ENCODE data around the gene PITPNC1. TPM values are rescaled to one million over a fixed set of nuclear protein-coding genes. Genes with fewer than 3 reads are reported as not detected.

PITPNC1 gene
- total RNA-seq, 1 donor from 2014 or later: 12.4 TPM

DNA sequence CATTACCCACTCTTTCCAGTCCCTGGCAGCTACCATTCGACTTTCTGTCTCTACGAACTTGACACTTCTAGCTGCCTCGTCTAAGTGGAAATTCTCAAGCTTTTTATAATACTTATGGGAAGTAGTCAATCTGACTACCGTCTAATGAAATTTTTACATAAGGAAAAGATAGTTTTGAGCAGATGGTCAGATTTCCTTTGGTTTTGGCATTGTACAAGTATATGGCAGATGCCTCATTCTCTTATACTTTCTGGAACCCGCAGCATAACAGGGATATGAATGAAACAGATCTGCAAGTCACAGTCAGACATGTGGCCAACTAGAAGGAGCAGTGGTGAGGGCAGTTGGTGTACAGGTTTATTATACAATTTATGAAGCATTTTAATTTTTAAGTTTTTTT, 146.0 kb downstream of the PITPNC1 start:
- no peak for DNase-seq (ENCODE audit: low read depth)
- no peaks in the 10 kb centered on the region for H3K4me1 ChIP-seq (ENCODE audit: insufficient read depth, low read length)
- H3K4me2 ChIP-seq (ENCODE audit: low read length): no peak overlapping the region
- H3K9me3 ChIP-seq (ENCODE audit: insufficient read depth, low read depth, low read length): no peaks in the 10 kb centered on the region
- H3K27ac ChIP-seq (ENCODE audit: low read depth, low read length): no peak overlapping the region
- no peaks in the 10 kb centered on the region for H4K20me1 ChIP-seq (ENCODE audit: insufficient read depth, low read length)
- Mint-ChIP-seq H3K4me1 (ENCODE audit: low read depth, unreplicated experiment) (peaks cover 5% of the 10 kb centered on the region), H3K27me3 (ENCODE audit: low read depth, unreplicated experiment) (no peaks in the 10 kb centered on the region), H3K9me3 (ENCODE audit: unreplicated experiment) (no peaks in the 10 kb centered on the region), H3K4me3 (ENCODE audit: unreplicated experiment) (no peak overlapping the region), H3K36me3 (ENCODE audit: low read depth, unreplicated experiment) (no peaks in the 10 kb centered on the region), H3K27ac (ENCODE audit: unreplicated experiment) (no peak overlapping the region)
- no peaks in the 10 kb centered on the region for H3K79me2 ChIP-seq (ENCODE audit: insufficient read depth, low read length)
- TF ChIP-seq, protein P1, sequence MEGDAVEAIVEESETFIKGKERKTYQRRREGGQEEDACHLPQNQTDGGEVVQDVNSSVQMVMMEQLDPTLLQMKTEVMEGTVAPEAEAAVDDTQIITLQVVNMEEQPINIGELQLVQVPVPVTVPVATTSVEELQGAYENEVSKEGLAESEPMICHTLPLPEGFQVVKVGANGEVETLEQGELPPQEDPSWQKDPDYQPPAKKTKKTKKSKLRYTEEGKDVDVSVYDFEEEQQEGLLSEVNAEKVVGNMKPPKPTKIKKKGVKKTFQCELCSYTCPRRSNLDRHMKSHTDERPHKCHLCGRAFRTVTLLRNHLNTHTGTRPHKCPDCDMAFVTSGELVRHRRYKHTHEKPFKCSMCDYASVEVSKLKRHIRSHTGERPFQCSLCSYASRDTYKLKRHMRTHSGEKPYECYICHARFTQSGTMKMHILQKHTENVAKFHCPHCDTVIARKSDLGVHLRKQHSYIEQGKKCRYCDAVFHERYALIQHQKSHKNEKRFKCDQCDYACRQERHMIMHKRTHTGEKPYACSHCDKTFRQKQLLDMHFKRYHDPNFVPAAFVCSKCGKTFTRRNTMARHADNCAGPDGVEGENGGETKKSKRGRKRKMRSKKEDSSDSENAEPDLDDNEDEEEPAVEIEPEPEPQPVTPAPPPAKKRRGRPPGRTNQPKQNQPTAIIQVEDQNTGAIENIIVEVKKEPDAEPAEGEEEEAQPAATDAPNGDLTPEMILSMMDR (IDR thresholded peaks at IDR 0.05; ENCODE audit: insufficient read depth, low read depth, low read length): no peak
- no peak for TF ChIP-seq EZH2 (IDR thresholded peaks at IDR 0.05; ENCODE audit: insufficient read depth, low read length)
- no peak overlapping the region for H3K4me3 ChIP-seq (ENCODE audit: insufficient read depth, low read depth, low read length)
- no peaks in the 10 kb centered on the region for H3K27me3 ChIP-seq (ENCODE audit: insufficient read depth, low read length)
- FAIRE-seq: no peak
- no peaks in the 10 kb centered on the region for H3K36me3 ChIP-seq (ENCODE audit: insufficient read depth, low read length)
- no peak overlapping the region for H2AFZ ChIP-seq (ENCODE audit: low read depth, low read length)
- H3K9ac ChIP-seq (ENCODE audit: low read length): no peak overlapping the region

DNA sequence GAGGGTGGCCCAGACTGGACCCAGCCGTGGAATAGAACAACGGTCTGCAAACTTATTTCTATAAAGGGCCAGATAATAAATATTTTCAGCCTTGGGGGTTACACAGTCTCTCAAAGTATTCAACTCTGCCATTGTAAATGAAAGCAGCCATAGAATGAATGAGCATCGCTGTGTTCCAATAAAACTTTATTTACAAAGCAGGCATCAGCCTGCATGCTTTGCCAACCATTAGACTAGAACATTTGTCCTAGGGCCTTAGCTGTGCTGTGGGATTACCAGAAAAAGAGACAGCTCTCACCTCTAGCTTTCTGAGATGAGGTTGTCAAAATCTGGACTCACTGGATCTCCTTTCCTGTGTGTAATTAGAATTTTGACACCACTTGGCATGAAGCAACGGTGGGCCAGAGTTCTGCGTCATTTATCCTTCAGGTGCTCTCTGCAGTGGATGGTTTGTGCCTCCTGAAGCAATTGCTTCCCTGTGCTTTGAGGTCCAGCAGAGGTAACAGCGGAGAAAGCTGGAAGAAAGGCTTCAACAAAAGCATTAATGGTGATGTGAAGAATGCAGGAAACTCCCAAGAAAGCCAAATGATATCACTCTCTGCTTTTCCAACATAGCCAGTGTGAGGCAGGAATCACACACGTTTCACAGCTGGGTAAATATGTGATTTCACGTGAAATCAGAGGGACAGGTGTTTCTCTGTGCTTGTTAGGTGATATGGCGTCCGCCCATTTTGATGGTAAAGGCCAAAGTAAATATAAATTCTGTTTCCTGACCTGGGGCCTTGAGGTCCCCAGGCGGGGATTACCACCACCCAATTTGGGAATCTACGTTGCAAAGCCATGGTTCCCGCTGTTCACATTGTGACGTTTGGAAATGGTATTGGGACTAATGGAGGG, 148.4 kb downstream of the PITPNC1 start:
- H3K27ac Mint-ChIP-seq (ENCODE audit: unreplicated experiment): no peak overlapping the region
- no peak overlapping the region for H3K9ac ChIP-seq (ENCODE audit: low read length)
- no peaks in the 10 kb centered on the region for H3K79me2 ChIP-seq (ENCODE audit: insufficient read depth, low read length)
- no peak overlapping the region for H3K4me3 Mint-ChIP-seq (ENCODE audit: unreplicated experiment)
- H3K4me2 ChIP-seq (ENCODE audit: low read length): no peak overlapping the region
- H4K20me1 ChIP-seq (ENCODE audit: insufficient read depth, low read length): no peaks in the 10 kb centered on the region
- DNase-seq (ENCODE audit: low read depth): no peak
- TF ChIP-seq, protein P1 (IDR thresholded peaks at IDR 0.05; ENCODE audit: insufficient read depth, low read depth, low read length): no peak
- TF ChIP-seq EZH2 (IDR thresholded peaks at IDR 0.05; ENCODE audit: insufficient read depth, low read length): no peak
- peaks cover 22% of the 10 kb centered on the region for H3K4me1 Mint-ChIP-seq (ENCODE audit: low read depth, unreplicated experiment)
- H3K9me3 Mint-ChIP-seq (ENCODE audit: unreplicated experiment): no peaks in the 10 kb centered on the region
- peaks cover 14% of the 10 kb centered on the region for H3K4me1 ChIP-seq (ENCODE audit: insufficient read depth, low read length)
- H3K27ac ChIP-seq (ENCODE audit: low read depth, low read length): no peak overlapping the region
- H3K36me3 Mint-ChIP-seq (ENCODE audit: low read depth, unreplicated experiment): peaks cover 2% of the 10 kb centered on the region
- no peaks in the 10 kb centered on the region for H3K27me3 ChIP-seq (ENCODE audit: insufficient read depth, low read length)
- no peaks in the 10 kb centered on the region for H3K27me3 Mint-ChIP-seq (ENCODE audit: low read depth, unreplicated experiment)
- H3K4me3 ChIP-seq (ENCODE audit: insufficient read depth, low read depth, low read length): no peak overlapping the region
- H3K9me3 ChIP-seq (ENCODE audit: insufficient read depth, low read depth, low read length): no peaks in the 10 kb centered on the region
- no peaks in the 10 kb centered on the region for H3K36me3 ChIP-seq (ENCODE audit: insufficient read depth, low read length)
- no peak for FAIRE-seq
- H2AFZ ChIP-seq (ENCODE audit: low read depth, low read length): no peak overlapping the region

DNA sequence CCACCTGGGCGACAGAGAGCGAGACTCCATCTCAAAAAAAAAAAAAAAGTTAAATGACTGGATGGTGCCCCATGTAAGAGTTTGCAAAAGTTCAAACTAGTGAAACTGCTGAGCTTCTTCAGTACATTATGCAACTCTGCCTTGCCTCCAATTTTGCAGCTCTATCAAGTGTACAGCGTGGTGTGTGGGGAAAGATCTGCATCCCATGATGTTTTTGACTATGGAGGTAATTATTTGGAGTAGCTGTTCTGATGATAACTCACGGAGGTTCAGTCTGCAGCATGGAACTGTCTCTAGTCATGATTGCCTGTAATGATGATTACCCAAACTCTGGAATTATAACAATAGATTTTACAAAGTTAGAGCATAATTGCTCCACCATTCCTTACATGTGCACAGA, 149.6 kb downstream of the PITPNC1 start:
- no peak overlapping the region for H3K9ac ChIP-seq (ENCODE audit: low read length)
- no peak overlapping the region for H3K4me3 Mint-ChIP-seq (ENCODE audit: unreplicated experiment)
- H3K4me1 ChIP-seq (ENCODE audit: insufficient read depth, low read length): peaks cover 19% of the 10 kb centered on the region
- H3K9me3 ChIP-seq (ENCODE audit: insufficient read depth, low read depth, low read length): no peaks in the 10 kb centered on the region
- H4K20me1 ChIP-seq (ENCODE audit: insufficient read depth, low read length): no peaks in the 10 kb centered on the region
- H3K27me3 ChIP-seq (ENCODE audit: insufficient read depth, low read length): no peaks in the 10 kb centered on the region
- FAIRE-seq (no peak), DNase-seq (ENCODE audit: low read depth) (no peak)
- no peak overlapping the region for H3K27ac ChIP-seq (ENCODE audit: low read depth, low read length)
- H3K9me3 Mint-ChIP-seq (ENCODE audit: unreplicated experiment): no peaks in the 10 kb centered on the region
- TF ChIP-seq, protein P1 (IDR thresholded peaks at IDR 0.05; ENCODE audit: insufficient read depth, low read depth, low read length): no peak
- TF ChIP-seq EZH2 (IDR thresholded peaks at IDR 0.05; ENCODE audit: insufficient read depth, low read length): no peak
- peaks cover 22% of the 10 kb centered on the region for H3K4me1 Mint-ChIP-seq (ENCODE audit: low read depth, unreplicated experiment)
- no peak overlapping the region for H3K4me2 ChIP-seq (ENCODE audit: low read length)
- peaks cover 2% of the 10 kb centered on the region for H3K36me3 Mint-ChIP-seq (ENCODE audit: low read depth, unreplicated experiment)
- no peaks in the 10 kb centered on the region for H3K27me3 Mint-ChIP-seq (ENCODE audit: low read depth, unreplicated experiment)
- H3K27ac Mint-ChIP-seq (ENCODE audit: unreplicated experiment): peak overlapping the region; percentile 3
- no peaks in the 10 kb centered on the region for H3K36me3 ChIP-seq (ENCODE audit: insufficient read depth, low read length)
- no peaks in the 10 kb centered on the region for H3K79me2 ChIP-seq (ENCODE audit: insufficient read depth, low read length)
- no peak overlapping the region for H3K4me3 ChIP-seq (ENCODE audit: insufficient read depth, low read depth, low read length)
- H2AFZ ChIP-seq (ENCODE audit: low read depth, low read length): no peak overlapping the region
